ENCODE results near the gene PNKP. TPM values are rescaled to one million over a fixed set of nuclear protein-coding genes. Genes with fewer than 3 reads are reported as not detected.

Gene PNKP
- total RNA-seq, 1 donor from 2014 or later, result 76.4 TPM

DNA sequence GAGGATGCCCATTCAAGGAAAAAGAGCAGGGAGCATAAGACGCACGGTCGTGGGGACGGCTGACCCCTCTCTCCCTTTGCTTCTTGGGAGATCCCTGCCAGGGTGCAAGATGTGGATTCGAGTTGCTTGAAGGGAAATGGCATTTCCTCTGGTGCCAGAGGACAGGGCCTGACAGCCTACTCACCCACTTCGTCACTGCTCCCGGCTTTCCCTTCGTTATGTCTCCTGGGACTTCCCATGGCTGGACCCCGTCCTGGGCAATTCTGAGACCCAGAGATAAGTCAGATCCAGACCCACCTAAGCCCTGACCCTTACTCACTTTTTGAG is 11.3 kb upstream of the PNKP start:
- Mint-ChIP-seq H3K4me3 (ENCODE audit: unreplicated experiment) (no peak overlapping the region), H3K27ac (ENCODE audit: unreplicated experiment) (no peak overlapping the region), H3K4me1 (ENCODE audit: unreplicated experiment) (peaks cover 23% of the 10 kb centered on the region), H3K36me3 (ENCODE audit: unreplicated experiment) (peaks cover 37% of the 10 kb centered on the region), H3K9me3 (ENCODE audit: unreplicated experiment) (no peaks in the 10 kb centered on the region), H3K27me3 (ENCODE audit: unreplicated experiment) (no peaks in the 10 kb centered on the region)
- TF ChIP-seq, protein P1, sequence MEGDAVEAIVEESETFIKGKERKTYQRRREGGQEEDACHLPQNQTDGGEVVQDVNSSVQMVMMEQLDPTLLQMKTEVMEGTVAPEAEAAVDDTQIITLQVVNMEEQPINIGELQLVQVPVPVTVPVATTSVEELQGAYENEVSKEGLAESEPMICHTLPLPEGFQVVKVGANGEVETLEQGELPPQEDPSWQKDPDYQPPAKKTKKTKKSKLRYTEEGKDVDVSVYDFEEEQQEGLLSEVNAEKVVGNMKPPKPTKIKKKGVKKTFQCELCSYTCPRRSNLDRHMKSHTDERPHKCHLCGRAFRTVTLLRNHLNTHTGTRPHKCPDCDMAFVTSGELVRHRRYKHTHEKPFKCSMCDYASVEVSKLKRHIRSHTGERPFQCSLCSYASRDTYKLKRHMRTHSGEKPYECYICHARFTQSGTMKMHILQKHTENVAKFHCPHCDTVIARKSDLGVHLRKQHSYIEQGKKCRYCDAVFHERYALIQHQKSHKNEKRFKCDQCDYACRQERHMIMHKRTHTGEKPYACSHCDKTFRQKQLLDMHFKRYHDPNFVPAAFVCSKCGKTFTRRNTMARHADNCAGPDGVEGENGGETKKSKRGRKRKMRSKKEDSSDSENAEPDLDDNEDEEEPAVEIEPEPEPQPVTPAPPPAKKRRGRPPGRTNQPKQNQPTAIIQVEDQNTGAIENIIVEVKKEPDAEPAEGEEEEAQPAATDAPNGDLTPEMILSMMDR (IDR thresholded peaks at IDR 0.05), result no peak
- DNase-seq (ENCODE audit: extremely low spot score, unreplicated experiment), result no peak

GRCh38 chr19:49877879-49878743 is 10.7 kb upstream of the PNKP start:
- no peaks in the 10 kb centered on the region for H3K27me3 Mint-ChIP-seq (ENCODE audit: unreplicated experiment)
- DNase-seq (ENCODE audit: extremely low spot score, unreplicated experiment), result peak; percentile 99
- H3K27ac Mint-ChIP-seq (ENCODE audit: unreplicated experiment), result no peak overlapping the region
- H3K9me3 Mint-ChIP-seq (ENCODE audit: unreplicated experiment), result no peaks in the 10 kb centered on the region
- H3K4me1 Mint-ChIP-seq (ENCODE audit: unreplicated experiment), result peaks cover 23% of the 10 kb centered on the region
- H3K4me3 Mint-ChIP-seq (ENCODE audit: unreplicated experiment), result no peak overlapping the region
- TF ChIP-seq, protein P1 (IDR thresholded peaks at IDR 0.05), result no peak
- H3K36me3 Mint-ChIP-seq (ENCODE audit: unreplicated experiment), result peaks cover 31% of the 10 kb centered on the region

DNA sequence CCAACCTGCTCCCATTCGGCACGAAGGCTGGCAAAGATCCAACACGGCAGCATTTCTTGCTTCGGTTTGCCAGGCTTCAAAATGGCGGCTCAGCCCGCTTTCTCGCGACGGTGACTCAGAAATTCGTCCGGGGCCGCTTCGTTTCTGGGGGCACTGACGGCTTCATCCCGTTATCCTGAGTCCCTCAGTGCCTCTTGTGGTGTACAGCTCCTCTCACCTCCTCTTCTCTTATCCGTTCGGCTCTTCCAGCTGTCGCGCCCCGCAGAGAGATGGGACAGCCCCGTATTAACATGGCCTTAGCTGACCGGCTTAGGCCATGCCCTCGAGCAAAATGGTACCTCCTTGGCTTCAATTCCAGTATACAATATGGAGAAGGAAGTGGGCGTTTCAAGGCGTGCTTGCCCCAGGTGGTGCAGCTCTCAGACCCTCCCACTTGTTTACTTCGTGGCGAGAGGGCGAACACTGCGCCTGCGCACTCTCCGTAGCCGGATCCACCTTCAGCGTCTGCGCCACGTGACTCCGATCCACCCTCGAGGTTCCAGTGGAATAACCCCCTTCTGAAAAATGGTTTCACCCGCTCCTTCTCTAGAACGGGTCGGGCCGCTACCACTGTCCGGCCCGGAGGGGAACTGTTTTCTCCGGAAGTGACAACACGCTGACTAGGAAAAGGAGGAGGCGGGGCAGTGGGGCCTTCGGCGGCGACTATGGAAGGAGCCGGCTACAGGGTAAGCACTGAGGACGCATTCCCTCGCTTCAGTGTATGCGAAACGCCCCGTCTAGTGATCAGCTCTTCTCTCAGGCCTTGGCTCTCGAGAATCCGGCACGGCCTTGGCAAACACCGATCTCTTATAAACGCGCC is 9.9 kb upstream of the PNKP start, which contains the start of the genes AKT1S1 and TBC1D17:
AKT1S1 (minus strand) TSS at position 336 of the 859 bp plus-strand sequence. CDS start 4,060 bp downstream, outside the sequence.
TBC1D17 (plus strand) TSS at position 683 of the 859 bp plus-strand sequence; CDS start at position 705, 22 bp downstream.
- Mint-ChIP-seq H3K9me3 (ENCODE audit: unreplicated experiment) (no peaks in the 10 kb centered on the region), H3K27ac (ENCODE audit: unreplicated experiment) (no peak within 1 kb of the TSS), H3K4me3 (ENCODE audit: unreplicated experiment) (no peak within 1 kb of the TSS), H3K4me1 (ENCODE audit: unreplicated experiment) (peaks cover 23% of the 10 kb centered on the region), H3K36me3 (ENCODE audit: unreplicated experiment) (peaks cover 26% of the 10 kb centered on the region), H3K27me3 (ENCODE audit: unreplicated experiment) (no peaks in the 10 kb centered on the region)
- TF ChIP-seq, protein P1 (IDR thresholded peaks at IDR 0.05), result no peak
- peak; percentile 100 for DNase-seq (ENCODE audit: extremely low spot score, unreplicated experiment)

GRCh38 chr19:49876422-49877019 is 9.1 kb upstream of the PNKP start:
- H3K36me3 Mint-ChIP-seq (ENCODE audit: unreplicated experiment), result peaks cover 24% of the 10 kb centered on the region
- H3K9me3 Mint-ChIP-seq (ENCODE audit: unreplicated experiment), result no peaks in the 10 kb centered on the region
- TF ChIP-seq, protein P1 (IDR thresholded peaks at IDR 0.05), result no peak
- peaks cover 23% of the 10 kb centered on the region for H3K4me1 Mint-ChIP-seq (ENCODE audit: unreplicated experiment)
- H3K27ac Mint-ChIP-seq (ENCODE audit: unreplicated experiment), result no peak overlapping the region
- no peaks in the 10 kb centered on the region for H3K27me3 Mint-ChIP-seq (ENCODE audit: unreplicated experiment)
- DNase-seq (ENCODE audit: extremely low spot score, unreplicated experiment), result peak; percentile 99
- no peak overlapping the region for H3K4me3 Mint-ChIP-seq (ENCODE audit: unreplicated experiment)
